ENCODE measurements around the gene ADA.
A peak's percentile ranks its signal among the peaks of the same experiment; 100 is the strongest.

Gene ADA

DNA sequence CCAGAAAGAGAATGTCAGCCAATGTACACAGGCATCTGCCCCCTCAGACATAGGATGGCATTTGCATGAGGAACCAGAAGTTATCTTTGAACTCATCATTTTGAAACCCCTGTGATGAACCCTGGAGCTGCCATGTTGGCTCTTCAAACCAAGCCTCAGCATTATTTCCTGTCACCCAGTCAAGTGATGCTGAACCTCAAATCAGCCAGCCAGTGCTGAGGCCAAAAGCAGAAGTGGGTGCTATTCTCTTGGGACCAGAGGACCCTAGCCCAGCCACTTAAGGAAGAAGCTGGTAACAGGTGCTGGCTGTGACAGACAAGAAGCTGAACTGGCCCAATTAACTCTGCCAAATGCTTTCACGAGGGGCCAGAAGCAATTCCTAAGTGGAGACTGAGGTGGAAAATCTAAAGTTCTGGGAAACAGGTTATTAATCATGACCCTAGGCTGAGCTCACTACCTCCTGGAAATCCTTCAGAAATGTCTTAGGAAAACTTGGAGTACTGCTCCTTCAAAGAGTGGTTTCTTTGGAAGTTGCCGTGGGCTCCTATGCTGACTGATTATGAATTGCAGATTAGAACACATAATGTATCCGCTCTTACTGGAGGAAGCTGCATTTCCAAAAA is 65.1 kb downstream of the ADA start:
- TF ChIP-seq, protein P1, sequence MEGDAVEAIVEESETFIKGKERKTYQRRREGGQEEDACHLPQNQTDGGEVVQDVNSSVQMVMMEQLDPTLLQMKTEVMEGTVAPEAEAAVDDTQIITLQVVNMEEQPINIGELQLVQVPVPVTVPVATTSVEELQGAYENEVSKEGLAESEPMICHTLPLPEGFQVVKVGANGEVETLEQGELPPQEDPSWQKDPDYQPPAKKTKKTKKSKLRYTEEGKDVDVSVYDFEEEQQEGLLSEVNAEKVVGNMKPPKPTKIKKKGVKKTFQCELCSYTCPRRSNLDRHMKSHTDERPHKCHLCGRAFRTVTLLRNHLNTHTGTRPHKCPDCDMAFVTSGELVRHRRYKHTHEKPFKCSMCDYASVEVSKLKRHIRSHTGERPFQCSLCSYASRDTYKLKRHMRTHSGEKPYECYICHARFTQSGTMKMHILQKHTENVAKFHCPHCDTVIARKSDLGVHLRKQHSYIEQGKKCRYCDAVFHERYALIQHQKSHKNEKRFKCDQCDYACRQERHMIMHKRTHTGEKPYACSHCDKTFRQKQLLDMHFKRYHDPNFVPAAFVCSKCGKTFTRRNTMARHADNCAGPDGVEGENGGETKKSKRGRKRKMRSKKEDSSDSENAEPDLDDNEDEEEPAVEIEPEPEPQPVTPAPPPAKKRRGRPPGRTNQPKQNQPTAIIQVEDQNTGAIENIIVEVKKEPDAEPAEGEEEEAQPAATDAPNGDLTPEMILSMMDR (IDR thresholded peaks at IDR 0.05; ENCODE audit: low read depth, low read length, missing control alignments): no peak
- no peak overlapping the region for H3K4me3 ChIP-seq (replicated peaks; ENCODE audit: low read depth, low read length)
- no peak for DNase-seq (ENCODE audit: extremely low read depth, low read depth)

DNA sequence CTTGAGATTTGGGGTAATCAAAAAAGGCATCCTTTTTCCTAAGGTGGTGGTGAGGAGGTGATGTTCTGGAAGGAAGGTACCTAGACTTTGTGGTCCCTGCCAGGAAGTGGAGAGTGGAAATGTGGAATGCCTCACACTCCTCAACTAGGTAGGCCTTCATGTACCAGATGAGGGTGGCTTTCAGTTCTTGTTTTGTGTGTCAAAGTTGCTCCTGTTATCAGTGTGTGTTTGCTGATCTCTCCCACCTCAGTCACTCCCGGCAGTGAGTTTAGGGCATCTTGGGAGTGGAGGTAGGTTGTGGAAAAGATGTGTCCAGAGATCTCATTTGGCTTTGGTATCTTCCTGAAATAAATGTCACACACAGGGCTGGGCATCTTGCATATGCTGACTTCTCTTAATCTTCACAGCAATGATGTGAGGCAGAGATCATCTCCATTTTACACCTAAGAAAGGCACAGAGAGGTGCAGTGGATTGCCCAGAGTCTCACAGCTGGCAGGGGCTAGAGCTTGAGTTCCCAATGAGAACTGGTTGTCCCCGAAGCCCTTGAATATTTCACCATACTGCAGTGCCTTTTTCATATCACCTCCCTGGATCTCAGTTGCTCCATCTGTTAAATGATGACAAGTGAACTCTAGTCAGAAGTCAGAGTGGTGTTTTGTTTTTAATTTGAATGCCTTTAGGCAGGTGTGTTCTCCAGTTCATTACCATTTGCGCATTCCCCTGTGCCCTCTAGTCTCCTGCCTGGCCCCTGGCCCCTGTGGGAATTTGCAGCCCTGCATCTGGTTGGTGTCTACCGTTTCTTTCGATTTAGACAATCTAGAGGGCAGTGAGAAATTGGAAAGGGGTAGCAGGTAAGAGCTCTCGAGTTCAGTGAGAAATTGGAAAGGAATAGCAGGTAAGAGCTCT is 66.2 kb downstream of the ADA start:
- H3K4me3 ChIP-seq (replicated peaks; ENCODE audit: low read depth, low read length): peak overlapping the region; percentile 56; the same call in 1 of the 2 replicates
- no peak for DNase-seq (ENCODE audit: extremely low read depth, low read depth)
- TF ChIP-seq, protein P1 (IDR thresholded peaks at IDR 0.05; ENCODE audit: low read depth, low read length, missing control alignments): no peak

DNA sequence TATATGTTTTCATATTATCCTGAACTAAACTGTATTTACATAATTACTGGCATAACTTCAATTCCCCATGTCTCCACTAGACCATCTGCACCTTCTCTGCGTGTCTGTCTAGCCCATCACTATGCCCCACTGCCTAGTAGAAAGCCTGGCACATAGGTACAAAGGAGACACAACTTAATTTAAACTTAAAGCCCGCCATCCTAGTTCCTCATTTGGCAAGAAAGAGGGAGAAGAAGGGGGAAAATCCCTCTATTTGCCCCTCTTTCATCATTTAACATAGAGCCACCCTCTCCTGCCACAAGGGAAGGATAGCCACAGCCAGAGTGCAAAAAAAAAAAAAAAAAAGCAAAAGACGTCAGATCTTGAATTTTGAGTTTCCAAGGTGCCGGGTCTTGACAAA is 67.3 kb downstream of the ADA start:
- DNase-seq (ENCODE audit: extremely low read depth, low read depth): no peak
- TF ChIP-seq, protein P1 (IDR thresholded peaks at IDR 0.05; ENCODE audit: low read depth, low read length, missing control alignments): no peak
- H3K4me3 ChIP-seq (replicated peaks; ENCODE audit: low read depth, low read length): peak overlapping the region; percentile 56

DNA sequence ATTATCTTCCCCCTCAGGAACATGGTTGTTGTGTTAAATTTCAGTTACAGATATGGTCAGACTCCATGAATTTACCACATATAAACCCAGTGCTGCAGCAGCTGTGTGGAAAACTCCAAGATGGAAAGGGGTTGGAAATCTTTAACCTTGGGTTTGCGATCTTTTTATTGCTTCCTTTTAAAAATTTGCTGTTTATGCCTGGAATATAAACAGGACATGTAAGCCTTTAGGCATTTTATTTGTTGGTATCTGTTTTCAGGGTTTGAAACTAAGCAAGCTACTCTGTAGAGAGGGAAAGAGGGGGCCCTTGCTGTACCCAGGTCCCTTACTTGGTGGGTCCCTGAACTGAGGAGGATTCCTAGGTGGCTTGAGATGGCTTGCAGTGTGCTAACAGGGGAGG is 68.3 kb downstream of the ADA start:
- no peak for DNase-seq (ENCODE audit: extremely low read depth, low read depth)
- TF ChIP-seq, protein P1 (IDR thresholded peaks at IDR 0.05; ENCODE audit: low read depth, low read length, missing control alignments): no peak
- peak overlapping the region; percentile 56 for H3K4me3 ChIP-seq (replicated peaks; ENCODE audit: low read depth, low read length)

DNA sequence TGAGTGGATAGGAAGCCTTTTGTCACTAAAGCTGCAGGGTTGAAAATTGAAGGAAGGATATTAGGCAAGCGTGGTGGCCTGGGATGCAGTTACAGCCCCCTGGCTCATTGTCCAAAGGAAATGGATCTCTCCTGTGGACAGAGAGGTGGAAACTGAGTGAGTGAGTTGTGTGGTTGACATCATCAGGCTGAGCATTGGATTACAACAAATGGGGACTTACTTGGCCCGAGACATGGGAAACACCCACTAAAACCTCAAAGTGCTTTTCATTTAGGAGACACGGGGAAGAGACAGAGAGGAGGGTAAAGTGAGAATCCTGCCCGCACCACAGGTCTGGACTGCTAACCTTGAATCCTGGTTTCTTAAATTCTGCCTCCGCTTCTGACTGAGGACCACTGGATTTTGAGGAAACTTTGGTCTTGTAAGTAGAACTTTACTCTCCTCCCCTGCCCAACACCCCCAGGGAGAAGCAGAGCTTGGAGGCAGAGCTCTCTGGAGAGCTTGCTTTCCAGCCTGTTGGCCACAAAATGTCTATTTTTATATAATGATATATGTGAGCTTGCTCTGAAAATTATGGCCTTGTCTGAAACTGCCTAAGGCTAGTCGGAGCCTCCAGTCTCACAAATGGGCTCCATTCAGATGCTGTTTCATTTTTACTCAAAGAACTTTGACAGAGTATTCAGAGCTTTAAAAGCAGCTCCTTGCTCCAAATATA is 69.0 kb downstream of the ADA start, which contains the start of gene PKIG:
PKIG (plus strand) TSS at position 269 of the 715 bp plus-strand sequence. CDS start 31,978 bp downstream, outside the sequence.
- H3K4me3 ChIP-seq (replicated peaks; ENCODE audit: low read depth, low read length): peak within 1 kb of the TSS; percentile 56
- TF ChIP-seq, protein P1 (IDR thresholded peaks at IDR 0.05; ENCODE audit: low read depth, low read length, missing control alignments): no peak
- peak; percentile 69 for DNase-seq (ENCODE audit: extremely low read depth, low read depth)

DNA sequence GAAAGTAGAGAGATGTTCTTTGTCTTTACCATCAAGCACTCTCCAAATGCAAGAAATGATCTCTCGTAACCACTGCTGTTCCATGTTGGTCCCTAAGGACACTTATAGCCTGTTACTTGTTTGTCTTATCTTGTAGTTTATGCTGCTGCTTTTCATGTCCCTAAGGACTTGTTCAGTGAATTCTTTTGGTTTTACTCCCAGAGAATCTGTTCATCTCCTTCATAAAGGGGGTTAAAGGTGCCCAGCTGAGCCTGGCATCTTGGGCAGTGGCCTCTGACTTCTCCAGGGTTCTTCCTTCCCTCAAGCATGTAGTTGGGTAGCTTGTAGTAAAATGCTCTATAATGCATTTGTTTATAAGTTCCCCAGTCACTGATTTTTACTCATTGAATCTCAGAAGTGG is 70.0 kb downstream of the ADA start:
- TF ChIP-seq, protein P1 (IDR thresholded peaks at IDR 0.05; ENCODE audit: low read depth, low read length, missing control alignments): no peak
- no peak overlapping the region for H3K4me3 ChIP-seq (replicated peaks; ENCODE audit: low read depth, low read length)
- DNase-seq (ENCODE audit: extremely low read depth, low read depth): no peak

All from HFF-Myc (cell line).